GM19463 (cell line): Measurements from ENCODE around the gene OIP5.
"Not testable (repeated sequence)": the region's sequence is repeated elsewhere in the genome, so short reads cannot be mapped to it uniquely, and the experiment has no call there.

Source experiments
- ATAC-seq: cut with Tn5 transposase; IDR thresholded peaks from one replicate; pipeline ENCODE4 v1.9.1; 2021; ENCODE audit warnings: mild to moderate bottlenecking, moderate library complexity; ENCODE audit not compliant: unreplicated experiment

Gene OIP5

GRCh38 chr15:41260924-41261323 is 71.5 kb downstream of the OIP5 start:
- ATAC-seq, result not testable (repeated sequence)

- no peak for ATAC-seq
Measured at GRCh38 chr15:41259546-41260189, 72.7 kb downstream of the OIP5 start.
